Astrocyte (in vitro differentiated cells and primary cell): ENCODE measurements around the gene SLC12A3.

ENCODE experiments used
- EZH2 ChIP-seq: IDR thresholded peaks from 2 replicates; pipeline ENCODE4 v1.6.1; 2012; ENCODE audit warnings: mild to moderate bottlenecking, low read length, inconsistent platforms; ENCODE audit not compliant: insufficient read depth
- TF ChIP-seq, protein P1 (sequence below): IDR thresholded peaks from 2 replicates; pipeline ENCODE4 v1.5.1; 2011; ENCODE audit warnings: low read depth, mild to moderate bottlenecking, inconsistent platforms, low read length, moderate library complexity; ENCODE audit not compliant: insufficient read depth

DNA sequence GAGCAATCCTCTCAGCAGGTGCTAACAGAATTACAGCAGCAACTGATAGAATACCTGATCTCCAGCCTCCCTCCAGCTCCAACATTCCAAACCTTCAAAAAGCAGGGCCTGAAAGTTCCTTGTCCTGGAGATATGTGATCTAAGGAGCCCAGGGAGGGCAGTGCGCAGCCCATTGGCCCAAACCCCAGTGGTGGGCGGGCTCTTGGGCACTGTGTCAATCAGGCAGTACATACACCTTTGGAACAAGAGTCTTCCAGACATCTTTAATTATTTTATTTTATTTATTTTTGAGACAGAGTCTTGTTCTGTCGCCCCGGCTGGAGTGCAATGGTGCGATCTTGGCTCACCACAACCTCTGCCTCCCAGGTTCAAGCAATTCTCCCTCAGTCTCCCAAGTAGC is 24.2 kb downstream of the SLC12A3 start:
- TF ChIP-seq, protein P1, sequence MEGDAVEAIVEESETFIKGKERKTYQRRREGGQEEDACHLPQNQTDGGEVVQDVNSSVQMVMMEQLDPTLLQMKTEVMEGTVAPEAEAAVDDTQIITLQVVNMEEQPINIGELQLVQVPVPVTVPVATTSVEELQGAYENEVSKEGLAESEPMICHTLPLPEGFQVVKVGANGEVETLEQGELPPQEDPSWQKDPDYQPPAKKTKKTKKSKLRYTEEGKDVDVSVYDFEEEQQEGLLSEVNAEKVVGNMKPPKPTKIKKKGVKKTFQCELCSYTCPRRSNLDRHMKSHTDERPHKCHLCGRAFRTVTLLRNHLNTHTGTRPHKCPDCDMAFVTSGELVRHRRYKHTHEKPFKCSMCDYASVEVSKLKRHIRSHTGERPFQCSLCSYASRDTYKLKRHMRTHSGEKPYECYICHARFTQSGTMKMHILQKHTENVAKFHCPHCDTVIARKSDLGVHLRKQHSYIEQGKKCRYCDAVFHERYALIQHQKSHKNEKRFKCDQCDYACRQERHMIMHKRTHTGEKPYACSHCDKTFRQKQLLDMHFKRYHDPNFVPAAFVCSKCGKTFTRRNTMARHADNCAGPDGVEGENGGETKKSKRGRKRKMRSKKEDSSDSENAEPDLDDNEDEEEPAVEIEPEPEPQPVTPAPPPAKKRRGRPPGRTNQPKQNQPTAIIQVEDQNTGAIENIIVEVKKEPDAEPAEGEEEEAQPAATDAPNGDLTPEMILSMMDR = no peak
- TF ChIP-seq EZH2 = no peak
